OCI-LY3 (cell line): ENCODE results near the gene CREBBP.

Source experiments
- H2AFZ ChIP-seq: fragments of 200-600, 300-600 bp; shearing (Covaris generic); 2 replicates; pipeline ENCODE4 v1.6.0; 2014; ENCODE audit warnings: antibody characterized with exemption, low read depth, low read length
- H3K27ac ChIP-seq: fragments of 200-600, 300-600 bp; sonication (generic); 2 replicates; pipeline ENCODE4 v1.5.1; 2014; ENCODE audit warnings: mild to moderate bottlenecking, low read length, moderate library complexity, mixed read lengths
- H3K27me3 ChIP-seq: fragments of 200-600, 300-600 bp; sonication (generic); 2 replicates; pipeline ENCODE4 v1.6.1; 2014; ENCODE audit warnings: low read depth, low read length, mixed read lengths
- H3K36me3 ChIP-seq: fragments of 200-600, 300-600 bp; sonication (generic); replicated peaks from 2 replicates; pipeline ENCODE3; 2014; ENCODE audit warnings: low read depth, low read length, mixed read lengths
- H3K4me1 ChIP-seq: fragments of 300-600, 200-600 bp; sonication (generic); 2 replicates; pipeline ENCODE4 v1.6.1; 2014; ENCODE audit warnings: low read length, mixed read lengths
- H3K4me2 ChIP-seq: fragments of 200-600, 300-600 bp; sonication (generic); 2 replicates; pipeline ENCODE4 v1.6.1; 2014; ENCODE audit warnings: low read length, mixed read lengths
- H3K4me3 ChIP-seq: fragments of 300-600, 200-600 bp; sonication (generic); 2 replicates; pipeline ENCODE4 v1.5.1; 2014; ENCODE audit warnings: antibody characterized with exemption, mild to moderate bottlenecking, low read length, moderate library complexity
- H3K79me2 ChIP-seq: fragments of 300-600, 200-600 bp; shearing (Covaris generic); 2 replicates; pipeline ENCODE4 v1.6.1; 2014; ENCODE audit warnings: mild to moderate bottlenecking, low read length, mixed read lengths
- H3K9ac ChIP-seq: fragments of 300-600, 200-600 bp; shearing (Covaris generic); 2 replicates; pipeline ENCODE4 v1.6.0; 2014; ENCODE audit warnings: mild to moderate bottlenecking, low read length, moderate library complexity
- H3K9me3 ChIP-seq: fragments of 200-600, 300-600 bp; shearing (Covaris generic); 2 replicates; pipeline ENCODE4 v1.6.1; 2014; ENCODE audit warnings: low read length, mixed read lengths; ENCODE audit not compliant: insufficient read depth
- H4K20me1 ChIP-seq: fragments of 200-600, 300-600 bp; sonication (generic); 2 replicates; pipeline ENCODE4 v1.6.1; 2016; ENCODE audit warnings: low read length, mixed read lengths; ENCODE audit not compliant: insufficient read depth
- EZH2phosphoT487 ChIP-seq: fragments of 200-600 bp; shearing (Covaris generic); IDR thresholded peaks from 2 replicates; pipeline ENCODE4 v1.6.1; 2018; ENCODE audit warnings: antibody characterized with exemption, mixed run types, low read depth
- TF ChIP-seq, protein P1 (sequence below): fragments of 200-600, 300-600 bp; sonication (generic); IDR thresholded peaks from 2 replicates; pipeline ENCODE4 v1.5.1; 2014; ENCODE audit warnings: antibody characterized with exemption, low read length, low read depth

CREBBP gene

GRCh38 chr16:3873482-3874173, 6.9 kb downstream of the CREBBP start:
- Histone ChIP-seq H3K9me3 (no peaks in the 10 kb centered on the region), H3K36me3 (peaks cover 18% of the 10 kb centered on the region), H3K4me2 (no peak overlapping the region), H4K20me1 (peaks cover 100% of the 10 kb centered on the region), H3K9ac (no peak overlapping the region), H3K27ac (no peak overlapping the region), H3K79me2 (peaks cover 100% of the 10 kb centered on the region), H3K27me3 (no peaks in the 10 kb centered on the region), H3K4me1 (peaks cover 8% of the 10 kb centered on the region), H2AFZ (no peak overlapping the region), H3K4me3 (no peak overlapping the region)
- TF ChIP-seq EZH2phosphoT487 = no peak
- TF ChIP-seq, protein P1, sequence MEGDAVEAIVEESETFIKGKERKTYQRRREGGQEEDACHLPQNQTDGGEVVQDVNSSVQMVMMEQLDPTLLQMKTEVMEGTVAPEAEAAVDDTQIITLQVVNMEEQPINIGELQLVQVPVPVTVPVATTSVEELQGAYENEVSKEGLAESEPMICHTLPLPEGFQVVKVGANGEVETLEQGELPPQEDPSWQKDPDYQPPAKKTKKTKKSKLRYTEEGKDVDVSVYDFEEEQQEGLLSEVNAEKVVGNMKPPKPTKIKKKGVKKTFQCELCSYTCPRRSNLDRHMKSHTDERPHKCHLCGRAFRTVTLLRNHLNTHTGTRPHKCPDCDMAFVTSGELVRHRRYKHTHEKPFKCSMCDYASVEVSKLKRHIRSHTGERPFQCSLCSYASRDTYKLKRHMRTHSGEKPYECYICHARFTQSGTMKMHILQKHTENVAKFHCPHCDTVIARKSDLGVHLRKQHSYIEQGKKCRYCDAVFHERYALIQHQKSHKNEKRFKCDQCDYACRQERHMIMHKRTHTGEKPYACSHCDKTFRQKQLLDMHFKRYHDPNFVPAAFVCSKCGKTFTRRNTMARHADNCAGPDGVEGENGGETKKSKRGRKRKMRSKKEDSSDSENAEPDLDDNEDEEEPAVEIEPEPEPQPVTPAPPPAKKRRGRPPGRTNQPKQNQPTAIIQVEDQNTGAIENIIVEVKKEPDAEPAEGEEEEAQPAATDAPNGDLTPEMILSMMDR = no peak

- Histone ChIP-seq H3K36me3 (peaks cover 7% of the 10 kb centered on the region), H3K4me1 (no peaks in the 10 kb centered on the region), H4K20me1 (peaks cover 99% of the 10 kb centered on the region), H3K9ac (no peak overlapping the region), H3K4me2 (no peak overlapping the region), H3K4me3 (no peak overlapping the region), H3K27ac (no peak overlapping the region), H3K79me2 (peaks cover 100% of the 10 kb centered on the region), H2AFZ (no peak overlapping the region), H3K9me3 (no peaks in the 10 kb centered on the region), H3K27me3 (no peaks in the 10 kb centered on the region)
- TF ChIP-seq EZH2phosphoT487 = no peak
Observed at GRCh38 chr16:3872216-3872895, 8.2 kb downstream of the CREBBP start.

DNA sequence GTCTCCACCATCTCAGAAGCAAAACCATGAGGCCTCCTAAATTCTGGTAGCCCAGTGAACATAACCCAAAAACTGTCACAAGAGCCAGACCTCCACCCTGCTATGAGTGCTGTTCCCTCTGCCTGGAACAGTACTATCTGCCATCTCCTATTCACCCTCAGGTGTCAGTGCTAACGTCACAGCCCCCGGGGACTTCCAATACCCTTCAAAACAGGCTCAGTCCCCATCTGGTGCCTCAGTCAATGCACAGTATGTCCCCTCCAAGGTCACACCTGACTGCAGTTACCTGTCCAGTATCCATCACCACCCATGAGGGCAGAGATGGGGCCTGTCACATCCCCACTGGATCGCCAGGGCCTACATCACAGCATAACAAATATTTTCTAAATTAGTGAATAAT, 11.5 kb downstream of the CREBBP start:
- no peak for TF ChIP-seq EZH2phosphoT487
- TF ChIP-seq, protein P1 = no peak

GRCh38 chr16:3868556-3868955, 12.0 kb downstream of the CREBBP start:
- Histone ChIP-seq H3K4me2 (no peak overlapping the region), H3K9ac (no peak overlapping the region), H3K36me3 (no peaks in the 10 kb centered on the region), H3K4me3 (no peak overlapping the region), H3K27me3 (no peaks in the 10 kb centered on the region), H2AFZ (no peak overlapping the region), H3K9me3 (no peaks in the 10 kb centered on the region), H3K27ac (no peak overlapping the region), H4K20me1 (peaks cover 94% of the 10 kb centered on the region), H3K4me1 (no peaks in the 10 kb centered on the region), H3K79me2 (peaks cover 100% of the 10 kb centered on the region)
- TF ChIP-seq, protein P1 = no peak
- no peak for TF ChIP-seq EZH2phosphoT487

More for the DNA sequence above, 11.5 kb downstream of the CREBBP start:
- H4K20me1 ChIP-seq = peaks cover 94% of the 10 kb centered on the region
- H3K27ac ChIP-seq = no peak overlapping the region
- no peaks in the 10 kb centered on the region for H3K27me3 ChIP-seq
- no peak overlapping the region for H3K4me2 ChIP-seq
- no peaks in the 10 kb centered on the region for H3K9me3 ChIP-seq
- no peak overlapping the region for H2AFZ ChIP-seq
- H3K36me3 ChIP-seq = no peaks in the 10 kb centered on the region
- peaks cover 100% of the 10 kb centered on the region for H3K79me2 ChIP-seq
- no peak overlapping the region for H3K9ac ChIP-seq
- H3K4me3 ChIP-seq = no peak overlapping the region
- H3K4me1 ChIP-seq = no peaks in the 10 kb centered on the region
